ENCODE results near the gene PPM1M.
A peak's percentile ranks its signal among the peaks of the same experiment; 100 is the strongest.

PPM1M gene

GRCh38 chr3:52286777-52287110, 41.2 kb downstream of the PPM1M start:
- peak overlapping the region; percentile 91 for H3K4me3 ChIP-seq (ENCODE audit: low read depth, low read length)
- no peak for DNase-seq (ENCODE audit: low read depth)
- no peak for TF ChIP-seq POLR2A (IDR thresholded peaks at IDR 0.05; ENCODE audit: extremely low read depth, insufficient read length)
- TF ChIP-seq MYC (IDR thresholded peaks at IDR 0.05; ENCODE audit: low read depth, low read length): no peak
- TF ChIP-seq MAX (IDR thresholded peaks at IDR 0.05; ENCODE audit: low read depth, low read length): no peak
- no peak for TF ChIP-seq CTCF (IDR thresholded peaks at IDR 0.05; ENCODE audit: low read depth, low read length)

GRCh38 chr3:52288674-52289073, 43.1 kb downstream of the PPM1M start:
- no peak for DNase-seq (ENCODE audit: low read depth)
- H3K4me3 ChIP-seq (ENCODE audit: low read depth, low read length): peak overlapping the region; percentile 91

GRCh38 chr3:52289338-52289746, 43.8 kb downstream of the PPM1M start:
- no peak overlapping the region for H3K4me3 ChIP-seq (ENCODE audit: low read depth, low read length)
- no peak for DNase-seq (ENCODE audit: low read depth)
- no peak for TF ChIP-seq POLR2A (IDR thresholded peaks at IDR 0.05; ENCODE audit: extremely low read depth, insufficient read length)
- no peak for TF ChIP-seq CTCF (IDR thresholded peaks at IDR 0.05; ENCODE audit: low read depth, low read length)
- no peak for TF ChIP-seq MAX (IDR thresholded peaks at IDR 0.05; ENCODE audit: low read depth, low read length)
- TF ChIP-seq MYC (IDR thresholded peaks at IDR 0.05; ENCODE audit: low read depth, low read length): no peak

More at GRCh38 chr3:52288674-52289073, 43.1 kb downstream of the PPM1M start:
- TF ChIP-seq MYC (IDR thresholded peaks at IDR 0.05; ENCODE audit: low read depth, low read length): no peak
- TF ChIP-seq CTCF (IDR thresholded peaks at IDR 0.05; ENCODE audit: low read depth, low read length): no peak
- TF ChIP-seq MAX (IDR thresholded peaks at IDR 0.05; ENCODE audit: low read depth, low read length): no peak
- no peak for TF ChIP-seq POLR2A (IDR thresholded peaks at IDR 0.05; ENCODE audit: extremely low read depth, insufficient read length)

- no peak for DNase-seq (ENCODE audit: low read depth)
- H3K4me3 ChIP-seq (ENCODE audit: low read depth, low read length): no peak overlapping the region
- TF ChIP-seq CTCF (IDR thresholded peaks at IDR 0.05; ENCODE audit: low read depth, low read length) (no peak), MAX (IDR thresholded peaks at IDR 0.05; ENCODE audit: low read depth, low read length) (no peak), MYC (IDR thresholded peaks at IDR 0.05; ENCODE audit: low read depth, low read length) (no peak), POLR2A (IDR thresholded peaks at IDR 0.05; ENCODE audit: extremely low read depth, insufficient read length) (no peak)
Measured at GRCh38 chr3:52289747-52290595, 44.4 kb downstream of the PPM1M start.

- H3K4me3 ChIP-seq (ENCODE audit: low read depth, low read length): no peak overlapping the region
- DNase-seq (ENCODE audit: low read depth): no peak
- TF ChIP-seq MAX (IDR thresholded peaks at IDR 0.05; ENCODE audit: low read depth, low read length): no peak
- no peak for TF ChIP-seq CTCF (IDR thresholded peaks at IDR 0.05; ENCODE audit: low read depth, low read length)
- no peak for TF ChIP-seq POLR2A (IDR thresholded peaks at IDR 0.05; ENCODE audit: extremely low read depth, insufficient read length)
- no peak for TF ChIP-seq MYC (IDR thresholded peaks at IDR 0.05; ENCODE audit: low read depth, low read length)
Measured at GRCh38 chr3:52290596-52291507, 45.3 kb downstream of the PPM1M start.

Data from NB4 (cell line).